ENCODE measurements around the gene KCNK2. TPM values are rescaled to one million over a fixed set of nuclear protein-coding genes. Genes with fewer than 3 reads are reported as not detected.

KCNK2 gene
- total RNA-seq, 1 experiment from 2014 or later = 0.44 TPM

DNA sequence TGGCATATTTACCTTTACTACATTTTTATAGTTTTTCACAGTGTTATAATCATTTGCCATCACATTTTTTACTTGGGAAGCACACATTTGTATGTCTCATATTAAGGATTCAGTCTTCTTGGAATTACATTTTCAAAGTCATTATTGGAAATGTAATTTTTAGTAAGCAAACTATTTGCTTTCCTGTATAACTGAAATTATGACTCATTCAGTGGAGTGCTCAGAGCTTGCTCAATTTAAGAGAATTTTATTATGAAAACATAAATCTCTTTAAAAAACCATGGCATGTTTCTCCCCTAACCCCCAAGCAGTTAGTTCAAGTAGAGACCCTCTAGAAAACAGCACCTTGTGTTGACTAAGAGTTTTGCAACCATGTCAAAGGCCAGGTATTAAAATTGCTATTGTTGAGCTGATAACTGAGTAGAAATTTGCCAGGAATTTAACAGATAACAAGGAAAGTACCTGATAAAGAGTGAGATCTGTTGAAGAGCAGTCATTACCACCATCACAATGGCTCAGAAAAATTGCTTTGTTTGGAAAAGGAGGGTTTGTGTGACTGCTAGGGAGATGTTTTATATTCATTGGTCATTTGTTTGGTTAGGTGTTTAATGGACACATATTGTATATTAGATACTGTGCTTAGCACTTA lies 105.9 kb downstream of the KCNK2 start:
- H2BK5ac ChIP-seq (ENCODE audit: insufficient read length, low read length) = no peak overlapping the region
- H3K79me1 ChIP-seq (ENCODE audit: insufficient read depth, low read depth, low read length, poor library complexity, severe bottlenecking) = no peaks in the 10 kb centered on the region
- H3K14ac ChIP-seq (ENCODE audit: insufficient read depth, low read length) = no peak overlapping the region
- H3K4me3 Mint-ChIP-seq = no peak overlapping the region
- no peak overlapping the region for H3K4ac ChIP-seq (ENCODE audit: low read depth, low read length)
- H2BK12ac ChIP-seq (ENCODE audit: insufficient read length, low read depth, low read length) = no peak overlapping the region
- no peak overlapping the region for H2BK15ac ChIP-seq (ENCODE audit: low read depth, low read length)
- H3K56ac ChIP-seq (ENCODE audit: insufficient read length, low read depth, low read length) = no peak overlapping the region
- H3K9ac ChIP-seq (ENCODE audit: extremely low read depth, insufficient read length, low read length) = no peak overlapping the region
- no peak for DNase-seq
- H3K23me2 ChIP-seq (ENCODE audit: insufficient read length, low read depth, low read length, poor library complexity, severe bottlenecking) = no peaks in the 10 kb centered on the region
- H3K9me3 Mint-ChIP-seq = no peaks in the 10 kb centered on the region; a peak in 1 of 5 replicates
- H2AFZ ChIP-seq (ENCODE audit: low read length) = no peak overlapping the region
- H3K27ac ChIP-seq (ENCODE audit: insufficient read length, low read depth, low read length) = no peak overlapping the region
- H3K9me3 ChIP-seq (ENCODE audit: control insufficient read depth, low read depth, low read length) = no peaks in the 10 kb centered on the region
- no peaks in the 10 kb centered on the region for H4K20me1 ChIP-seq (ENCODE audit: control insufficient read depth, insufficient read depth, insufficient read length)
- H3T11ph ChIP-seq (ENCODE audit: low read length) = no peak overlapping the region
- H3K27ac Mint-ChIP-seq = no peak overlapping the region
- no peaks in the 10 kb centered on the region for H3K27me3 ChIP-seq (ENCODE audit: insufficient read depth, low read length)
- no peak overlapping the region for H3K4me2 ChIP-seq (ENCODE audit: insufficient read depth, insufficient read length, low read length)
- no peak overlapping the region for H4K91ac ChIP-seq (ENCODE audit: insufficient read length, low read depth, low read length)
- TF ChIP-seq, protein P1, sequence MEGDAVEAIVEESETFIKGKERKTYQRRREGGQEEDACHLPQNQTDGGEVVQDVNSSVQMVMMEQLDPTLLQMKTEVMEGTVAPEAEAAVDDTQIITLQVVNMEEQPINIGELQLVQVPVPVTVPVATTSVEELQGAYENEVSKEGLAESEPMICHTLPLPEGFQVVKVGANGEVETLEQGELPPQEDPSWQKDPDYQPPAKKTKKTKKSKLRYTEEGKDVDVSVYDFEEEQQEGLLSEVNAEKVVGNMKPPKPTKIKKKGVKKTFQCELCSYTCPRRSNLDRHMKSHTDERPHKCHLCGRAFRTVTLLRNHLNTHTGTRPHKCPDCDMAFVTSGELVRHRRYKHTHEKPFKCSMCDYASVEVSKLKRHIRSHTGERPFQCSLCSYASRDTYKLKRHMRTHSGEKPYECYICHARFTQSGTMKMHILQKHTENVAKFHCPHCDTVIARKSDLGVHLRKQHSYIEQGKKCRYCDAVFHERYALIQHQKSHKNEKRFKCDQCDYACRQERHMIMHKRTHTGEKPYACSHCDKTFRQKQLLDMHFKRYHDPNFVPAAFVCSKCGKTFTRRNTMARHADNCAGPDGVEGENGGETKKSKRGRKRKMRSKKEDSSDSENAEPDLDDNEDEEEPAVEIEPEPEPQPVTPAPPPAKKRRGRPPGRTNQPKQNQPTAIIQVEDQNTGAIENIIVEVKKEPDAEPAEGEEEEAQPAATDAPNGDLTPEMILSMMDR (conservative IDR thresholded peaks at IDR 0.05) = no peak
- H3K36me3 Mint-ChIP-seq (ENCODE audit: insufficient read depth in 1 of 3, low read depth in 3 of 3) = no peaks in the 10 kb centered on the region
- no peak overlapping the region for H3K23ac ChIP-seq (ENCODE audit: insufficient read length, low read depth, low read length)
- no peaks in the 10 kb centered on the region for H3K4me1 Mint-ChIP-seq
- H3K4me1 ChIP-seq (ENCODE audit: insufficient read depth, low read length) = no peaks in the 10 kb centered on the region
- H4K5ac ChIP-seq (ENCODE audit: insufficient read length, low read depth, low read length) = no peak overlapping the region
- H2BK20ac ChIP-seq (ENCODE audit: low read depth, low read length, poor library complexity, severe bottlenecking) = no peak overlapping the region
- no peak overlapping the region for H2AK5ac ChIP-seq (ENCODE audit: insufficient read length, low read length)
- H4K8ac ChIP-seq (replicated peaks; ENCODE audit: insufficient read length, low read depth, low read length) = no peak overlapping the region
- no peaks in the 10 kb centered on the region for H3K27me3 Mint-ChIP-seq (ENCODE audit: low read depth)
- H3K79me2 ChIP-seq (ENCODE audit: insufficient read depth, low read length) = no peaks in the 10 kb centered on the region
- no peak overlapping the region for H3K18ac ChIP-seq (ENCODE audit: insufficient read length, low read depth, low read length)
- H2BK120ac ChIP-seq (ENCODE audit: low read depth, low read length, poor library complexity, severe bottlenecking) = no peak overlapping the region
